ENCODE measurements around the gene AIP. TPM values are rescaled to one million over a fixed set of nuclear protein-coding genes. Genes with fewer than 3 reads are reported as not detected.

Gene AIP
- total RNA-seq, 1 experiment from 2014 or later: 87.8 TPM

DNA sequence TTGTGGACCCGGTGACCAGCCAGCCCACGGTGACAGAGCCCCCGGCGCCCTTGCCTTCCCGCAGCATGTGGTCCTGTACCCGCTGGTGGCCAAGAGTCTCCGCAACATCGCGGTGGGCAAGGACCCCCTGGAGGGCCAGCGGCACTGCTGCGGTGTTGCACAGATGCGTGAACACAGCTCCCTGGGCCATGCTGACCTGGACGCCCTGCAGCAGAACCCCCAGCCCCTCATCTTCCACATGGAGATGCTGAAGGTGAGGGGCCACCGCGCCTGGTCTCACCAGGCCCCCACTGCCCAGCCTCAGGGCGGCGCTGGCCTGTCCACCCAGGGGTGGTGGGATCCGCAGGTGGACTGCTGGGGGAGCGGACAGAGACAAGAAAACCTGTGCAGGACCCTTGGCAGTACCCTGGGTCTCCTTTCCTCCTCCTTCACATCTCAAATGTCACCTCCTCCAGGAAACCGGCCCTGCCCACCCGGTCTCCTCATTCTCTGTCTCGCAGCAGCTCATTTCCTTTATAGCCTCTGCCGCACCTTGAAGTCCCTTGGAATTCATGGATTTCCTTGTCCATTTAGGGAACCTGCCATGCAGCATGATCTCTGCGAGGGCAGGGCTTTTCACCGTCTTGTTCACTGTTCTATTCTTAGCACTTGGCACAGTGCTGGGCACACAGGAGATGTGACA is 6.5 kb downstream of the AIP start:
- in situ Hi-C loops (cut with HindIII; ENCODE audit: low pct_unique_long_range_greater_than_20kb, low sequenced_read_pairs) (no loop called here), intact Hi-C loops (cut with micrococcal nuclease; ENCODE audit: unreplicated experiment) (no loop called here)
- peaks cover 3% of the 10 kb centered on the region; the same call in 1 of the 2 replicates for H3K4me1 ChIP-seq (ENCODE audit: control insufficient read depth, insufficient read depth, low read length)
- no peaks in the 10 kb centered on the region for H3K9me3 ChIP-seq (ENCODE audit: control insufficient read depth, insufficient read depth, low read depth, low read length)
- ATAC-seq (no peak), DNase-seq (ENCODE audit: low read depth, low spot score) (no peak)
- H3K36me3 ChIP-seq (ENCODE audit: control insufficient read depth, insufficient read depth, low read length): no peaks in the 10 kb centered on the region
- POLR2A ChIA-PET: no interaction called here
- H3K27ac ChIP-seq (ENCODE audit: low read length): no peak overlapping the region
- no TSS peak for BruUV-seq (replicated peaks)
- CTCF ChIA-PET: interaction anchor here (0.6 to 0.9 kb wide), 2 partner anchors 19 to 138 kb away, joined by 3 read pairs; no protein-coding TSS in a partner anchor
- no peaks in the 10 kb centered on the region for H3K27me3 ChIP-seq (ENCODE audit: control insufficient read depth, insufficient read depth, low read length)
- no peak for TF ChIP-seq CTCF (IDR thresholded peaks at IDR 0.05)
- no peak for TF ChIP-seq SIN3A (IDR thresholded peaks at IDR 0.05; ENCODE audit: borderline replicate concordance, insufficient read depth, low read depth, low read length)
- TF ChIP-seq REST (IDR thresholded peaks at IDR 0.05; ENCODE audit: insufficient read depth in 1 of 2, low read depth in 2 of 2, low read length in 1 of 2): no peak
- no peak for TF ChIP-seq TCF7L2 (IDR thresholded peaks at IDR 0.05; ENCODE audit: low read depth, low read length)
- no peak for TF ChIP-seq POLR2AphosphoS5 (IDR thresholded peaks at IDR 0.05; ENCODE audit: low read depth, low read length)
- no peak overlapping the region for H3K4me3 ChIP-seq (ENCODE audit: low read depth in 2 of 2, low read length in 2 of 2)

DNA sequence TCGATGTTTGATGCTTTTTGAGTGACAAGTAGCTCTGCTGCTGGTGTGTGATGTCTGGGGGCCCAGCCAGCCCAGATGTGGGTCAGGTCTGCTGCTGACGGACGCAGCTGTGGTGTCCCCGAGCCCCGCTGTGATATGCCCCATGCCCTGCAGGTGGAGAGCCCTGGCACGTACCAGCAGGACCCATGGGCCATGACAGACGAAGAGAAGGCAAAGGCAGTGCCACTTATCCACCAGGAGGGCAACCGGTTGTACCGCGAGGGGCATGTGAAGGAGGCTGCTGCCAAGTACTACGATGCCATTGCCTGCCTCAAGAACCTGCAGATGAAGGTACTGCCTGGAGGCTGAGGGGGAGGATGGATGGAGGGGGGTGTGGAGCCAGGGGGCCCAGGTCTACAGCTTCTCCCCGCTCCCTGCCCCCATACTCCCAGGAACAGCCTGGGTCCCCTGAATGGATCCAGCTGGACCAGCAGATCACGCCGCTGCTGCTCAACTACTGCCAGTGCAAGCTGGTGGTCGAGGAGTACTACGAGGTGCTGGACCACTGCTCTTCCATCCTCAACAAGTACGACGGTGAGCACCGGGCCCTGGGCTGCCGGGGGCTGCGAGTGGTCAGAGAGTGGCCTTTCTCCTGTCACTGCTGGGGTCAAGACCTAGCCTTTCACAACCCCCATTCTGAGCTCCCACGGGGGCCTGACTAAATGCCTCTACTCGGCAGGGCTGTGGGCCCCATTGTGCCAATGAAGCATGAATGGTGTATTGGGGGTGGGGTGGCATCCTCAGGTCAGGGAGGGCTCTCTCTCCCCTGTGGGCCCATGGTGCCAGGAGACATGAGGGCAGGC is 7.3 kb downstream of the AIP start:
- TF ChIP-seq POLR2AphosphoS5 (IDR thresholded peaks at IDR 0.05; ENCODE audit: low read depth, low read length): no peak
- TF ChIP-seq CTCF (IDR thresholded peaks at IDR 0.05): no peak
- TF ChIP-seq SIN3A (IDR thresholded peaks at IDR 0.05; ENCODE audit: borderline replicate concordance, insufficient read depth, low read depth, low read length): no peak
- TF ChIP-seq REST (IDR thresholded peaks at IDR 0.05; ENCODE audit: insufficient read depth in 1 of 2, low read depth in 2 of 2, low read length in 1 of 2): no peak
- no peak for TF ChIP-seq TCF7L2 (IDR thresholded peaks at IDR 0.05; ENCODE audit: low read depth, low read length)
- Histone ChIP-seq H3K27ac (ENCODE audit: low read length) (no peak overlapping the region), H3K27me3 (ENCODE audit: control insufficient read depth, insufficient read depth, low read length) (no peaks in the 10 kb centered on the region), H3K36me3 (ENCODE audit: control insufficient read depth, insufficient read depth, low read length) (no peaks in the 10 kb centered on the region), H3K9me3 (ENCODE audit: control insufficient read depth, insufficient read depth, low read depth, low read length) (no peaks in the 10 kb centered on the region), H3K4me1 (ENCODE audit: control insufficient read depth, insufficient read depth, low read length) (no peaks in the 10 kb centered on the region; the same call in 1 of the 2 replicates), H3K4me3 (ENCODE audit: low read depth in 2 of 2, low read length in 2 of 2) (no peak overlapping the region)
- no peak for ATAC-seq
- BruUV-seq (replicated peaks): TSS peak; percentile 90
- in situ Hi-C loops (cut with HindIII; ENCODE audit: low pct_unique_long_range_greater_than_20kb, low sequenced_read_pairs) (no loop called here), intact Hi-C loops (cut with micrococcal nuclease; ENCODE audit: unreplicated experiment) (no loop called here)
- ChIA-PET POLR2A (no interaction called here), CTCF (interaction anchor here (0.9 kb wide), 1 partner anchor 139 kb away, joined by 3 read pairs; no protein-coding TSS in a partner anchor)
- DNase-seq (ENCODE audit: low read depth, low spot score): no peak

Measured in Panc1 (cell line).